ENCODE data around the gene SCP2.

DNA sequence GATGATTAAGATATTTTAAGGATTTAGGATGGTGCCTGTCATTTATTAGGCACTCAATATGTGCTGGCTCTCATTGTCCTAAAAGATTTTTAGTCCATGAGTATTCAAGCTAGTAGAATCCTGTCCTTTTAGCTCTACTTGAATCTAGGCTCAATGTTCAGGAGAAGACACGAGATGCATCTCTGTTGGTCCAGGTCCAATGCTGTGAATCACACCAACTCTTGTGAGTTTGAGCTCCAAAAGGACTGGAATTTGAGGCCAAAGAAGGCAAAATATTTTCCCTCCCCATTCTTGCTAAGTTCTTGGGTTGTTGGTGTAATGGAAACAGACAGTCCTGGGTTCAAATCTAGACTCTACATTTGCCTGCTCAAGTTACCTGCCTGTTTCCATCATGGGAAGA, 133.5 kb downstream of the SCP2 start:
- TF ChIP-seq CTCF (IDR thresholded peaks at IDR 0.05; ENCODE audit: low read length) (no peak), EZH2 (IDR thresholded peaks at IDR 0.05; ENCODE audit: borderline replicate concordance, low read length) (no peak)
